ENCODE data around the gene NKX2-2. TPM values are rescaled to one million over a fixed set of nuclear protein-coding genes. Genes with fewer than 3 reads are reported as not detected.
A peak's percentile ranks its signal among the peaks of the same experiment; 100 is the strongest.
"Not testable (repeated sequence)": the region's sequence is repeated elsewhere in the genome, so short reads cannot be mapped to it uniquely, and the experiment has no call there.

Gene NKX2-2
- total RNA-seq, 1 experiment from 2014 or later, result 1.4 TPM

DNA sequence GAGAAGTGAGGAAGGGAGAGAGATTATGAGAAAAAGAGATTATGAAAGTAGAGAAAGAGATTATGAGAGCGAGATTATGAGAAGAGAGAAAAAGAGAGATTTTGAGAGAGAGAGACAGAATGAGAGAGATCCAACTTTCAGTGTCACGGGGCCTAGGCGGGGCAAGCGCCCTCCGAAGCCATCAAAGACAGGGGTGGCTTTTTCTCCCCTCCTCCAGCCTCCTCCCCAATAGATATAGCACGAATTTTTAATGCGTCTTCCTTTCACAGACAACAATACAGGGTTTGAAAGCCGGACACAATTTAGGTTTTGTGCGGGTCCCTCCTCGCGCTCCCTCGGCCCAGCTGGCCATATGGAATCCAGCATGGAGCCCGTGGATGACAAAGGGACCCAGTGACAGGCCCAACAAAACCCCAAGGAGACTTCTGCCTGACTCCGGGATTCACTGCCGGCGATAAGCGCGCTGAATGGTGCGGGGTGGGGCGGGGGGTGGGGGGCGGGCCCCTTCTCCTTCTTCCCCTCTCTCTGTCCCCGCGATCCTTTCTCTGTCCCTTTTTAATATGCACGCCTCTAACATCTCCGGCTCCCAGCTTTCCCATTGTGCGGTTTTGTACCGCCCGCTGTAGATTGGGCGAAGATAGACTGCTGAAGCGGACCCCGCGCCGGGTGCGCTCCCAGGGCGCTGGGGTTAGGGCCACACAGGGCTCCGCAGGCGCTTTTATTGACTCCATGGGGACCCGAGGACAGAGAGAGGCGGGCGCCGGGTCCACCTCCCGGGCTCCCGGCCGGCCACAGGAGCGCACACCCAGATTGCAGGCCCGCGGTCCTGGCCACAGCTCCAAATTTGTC, 5.4 kb downstream of the NKX2-2 start:
- no peak for DNase-seq (ENCODE audit: low read depth)

- DNase-seq (ENCODE audit: low read depth), result no peak
These were observed 6.2 kb downstream of the NKX2-2 start for GRCh38 chr20:21507400-21508229.

DNA sequence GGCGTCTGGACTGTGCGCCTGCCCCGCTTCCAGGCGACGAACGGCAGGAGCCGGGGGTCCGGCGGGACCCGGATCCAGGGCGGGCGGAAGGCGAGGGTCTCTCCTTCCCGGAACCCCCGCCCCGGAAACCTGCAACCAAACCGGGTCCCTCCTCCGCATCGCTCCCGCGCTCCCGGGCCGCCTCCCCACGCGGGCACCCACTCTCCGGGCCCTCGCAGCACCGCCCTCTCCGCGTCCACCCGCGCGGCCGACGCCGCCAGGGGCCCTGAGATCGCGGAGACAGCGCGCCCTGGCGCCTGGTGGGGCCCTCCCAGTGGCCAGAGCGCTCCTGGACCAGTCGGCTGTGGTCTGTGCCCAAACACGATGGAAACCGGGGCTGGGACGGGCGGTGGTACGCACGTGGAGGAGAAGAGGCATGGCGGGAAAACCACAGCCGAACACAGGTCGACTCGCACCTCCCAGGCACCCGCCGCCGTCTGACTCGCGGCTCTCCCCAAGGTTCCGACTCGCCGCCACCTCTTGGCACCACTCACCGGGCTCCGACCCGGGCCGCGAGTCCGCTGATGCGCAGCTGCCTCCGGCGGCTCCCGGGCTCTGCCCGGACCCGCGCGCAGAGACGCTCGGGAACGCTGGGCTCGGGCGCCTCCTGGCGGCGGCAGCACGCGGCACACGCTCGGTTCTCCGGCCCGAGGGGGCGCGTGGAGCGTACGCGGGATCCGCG, 7.9 kb downstream of the NKX2-2 start:
- DNase-seq (ENCODE audit: low read depth), result peak; percentile 75

- peak; percentile 69 for DNase-seq (ENCODE audit: low read depth)
These were observed 8.6 kb downstream of the NKX2-2 start for GRCh38 chr20:21505161-21505809.

GRCh38 chr20:21504323-21504722, 9.5 kb downstream of the NKX2-2 start:
- no peak for DNase-seq (ENCODE audit: low read depth)

DNA sequence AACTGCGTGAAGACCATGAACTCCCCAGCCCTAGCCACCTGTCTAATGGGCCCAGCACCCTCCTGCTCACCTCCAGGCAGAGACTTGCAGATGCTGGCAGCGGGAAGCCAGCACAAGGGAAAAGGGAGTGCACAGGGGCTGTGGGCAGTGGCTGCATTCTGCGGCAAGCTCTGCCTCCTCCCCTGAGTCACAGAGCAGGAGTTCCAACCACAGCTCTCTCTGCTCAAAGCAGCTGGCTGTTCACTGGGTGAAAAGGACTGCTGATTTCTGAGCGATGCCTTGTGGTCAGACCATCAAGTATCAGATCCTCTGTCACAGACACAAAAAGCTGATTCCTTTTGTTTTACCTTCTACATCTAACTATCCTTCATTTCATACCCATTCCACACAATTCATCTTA, 10.5 kb downstream of the NKX2-2 start:
- DNase-seq (ENCODE audit: low read depth), result peak; percentile 84

DNA sequence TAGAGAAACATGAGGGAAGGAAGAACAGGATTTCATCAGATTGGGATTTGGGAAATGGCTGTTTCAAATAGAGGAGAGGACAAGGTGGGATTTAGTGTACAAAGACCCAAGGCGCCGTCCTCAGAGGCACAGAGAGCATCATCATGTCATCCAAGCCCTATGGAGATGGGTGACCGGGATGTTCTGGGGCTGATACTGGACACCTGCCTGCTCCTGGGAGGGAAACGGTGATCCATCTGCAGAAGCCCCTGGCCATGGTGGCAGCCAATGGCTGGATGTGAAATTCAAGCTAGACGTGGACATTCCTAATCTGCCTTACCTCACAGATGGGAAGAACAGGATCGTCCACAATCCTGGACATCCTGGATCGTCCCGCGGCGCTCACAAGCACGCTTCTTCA, 12.7 kb downstream of the NKX2-2 start:
- no peak for DNase-seq (ENCODE audit: low read depth)

- no peak for DNase-seq (ENCODE audit: low read depth)
These were observed 13.3 kb downstream of the NKX2-2 start for GRCh38 chr20:21500599-21500998.

GRCh38 chr20:21499641-21500040, 14.2 kb downstream of the NKX2-2 start:
- no peak for DNase-seq (ENCODE audit: low read depth)

GRCh38 chr20:21498635-21499034, 15.2 kb downstream of the NKX2-2 start:
- DNase-seq (ENCODE audit: low read depth), result peak; percentile 48

DNA sequence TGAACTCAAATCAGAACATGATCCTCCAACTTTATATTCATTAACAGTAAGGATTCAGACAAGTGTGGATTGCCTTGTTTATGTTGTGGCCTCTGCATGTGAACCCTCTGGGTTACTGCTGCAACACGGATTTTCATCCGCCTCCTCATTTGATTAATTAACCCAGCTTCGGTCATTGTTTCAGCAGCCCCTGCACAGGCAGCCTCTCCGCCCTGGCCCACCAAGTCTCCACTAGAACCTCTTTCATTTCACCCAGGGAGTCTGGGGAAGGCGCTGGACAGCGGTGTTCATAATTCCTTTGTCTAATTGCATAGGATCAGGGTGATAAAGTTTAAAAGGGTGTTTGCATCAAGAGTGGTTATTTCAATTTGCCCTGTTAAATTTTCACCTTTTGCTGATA, 15.7 kb downstream of the NKX2-2 start:
- DNase-seq (ENCODE audit: low read depth), result no peak

DNA sequence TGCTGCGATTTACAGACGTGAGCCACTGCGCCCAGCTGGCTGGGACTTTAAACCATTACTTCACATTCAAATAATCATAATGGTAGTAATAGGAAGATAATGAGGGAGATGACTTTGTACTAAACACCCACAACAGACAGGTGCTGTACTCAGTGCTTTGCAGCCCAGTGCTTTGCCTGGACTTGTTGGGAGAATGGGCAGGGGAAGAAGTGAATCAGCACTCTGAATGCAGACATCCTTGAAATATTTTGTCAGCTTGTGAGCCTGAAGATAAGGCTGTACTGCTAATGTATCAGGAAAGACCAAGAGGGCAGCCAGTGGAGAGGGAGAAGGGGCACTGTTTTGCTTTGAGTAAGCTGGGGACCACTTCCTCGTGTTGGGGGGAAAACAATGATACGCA, 17.4 kb downstream of the NKX2-2 start:
- no peak for DNase-seq (ENCODE audit: low read depth)

DNA sequence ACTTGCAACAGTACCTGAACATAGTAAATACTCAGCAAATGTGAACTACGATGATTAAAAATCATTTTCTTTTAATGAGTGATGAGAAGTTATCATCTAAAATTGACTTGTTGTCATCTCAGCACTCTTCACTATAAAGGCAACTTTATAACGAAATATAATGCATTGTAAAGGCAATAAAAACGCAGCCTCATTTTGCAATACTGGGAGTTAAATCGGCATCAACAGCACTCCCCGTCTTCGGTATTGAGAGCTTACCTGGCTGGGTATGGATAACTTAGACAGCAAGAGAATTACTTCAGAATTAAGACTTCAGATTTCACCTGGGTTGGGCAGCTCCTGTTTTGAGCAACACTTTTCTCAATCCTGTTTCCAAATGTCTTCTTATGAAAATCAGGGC, 20.8 kb downstream of the NKX2-2 start:
- DNase-seq (ENCODE audit: low read depth), result no peak

GRCh38 chr20:21490105-21490504, 23.8 kb downstream of the NKX2-2 start:
- DNase-seq (ENCODE audit: low read depth), result no peak

GRCh38 chr20:21480144-21480543, 33.7 kb downstream of the NKX2-2 start:
- DNase-seq (ENCODE audit: low read depth), result not testable (repeated sequence)

DNA sequence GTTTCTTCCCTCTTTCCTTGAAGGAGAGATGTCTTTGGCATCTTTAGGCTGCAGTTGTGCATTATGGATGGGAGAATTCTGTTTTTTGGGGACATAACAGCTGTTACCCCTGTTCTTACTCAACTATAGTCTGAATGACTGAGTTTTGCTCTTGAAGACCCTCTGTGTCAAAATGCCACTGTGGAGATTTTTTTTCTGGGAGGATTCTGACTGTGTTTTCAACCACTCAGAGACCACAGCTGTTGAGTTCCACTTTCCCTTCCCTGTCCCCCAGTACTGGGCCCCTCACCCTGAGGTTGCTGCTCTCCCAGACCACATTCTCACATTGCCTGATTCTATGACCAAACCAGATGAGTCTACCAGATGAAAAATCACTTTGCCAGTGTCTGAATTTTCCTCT, 48.1 kb downstream of the NKX2-2 start:
- DNase-seq (ENCODE audit: low read depth), result no peak

DNA sequence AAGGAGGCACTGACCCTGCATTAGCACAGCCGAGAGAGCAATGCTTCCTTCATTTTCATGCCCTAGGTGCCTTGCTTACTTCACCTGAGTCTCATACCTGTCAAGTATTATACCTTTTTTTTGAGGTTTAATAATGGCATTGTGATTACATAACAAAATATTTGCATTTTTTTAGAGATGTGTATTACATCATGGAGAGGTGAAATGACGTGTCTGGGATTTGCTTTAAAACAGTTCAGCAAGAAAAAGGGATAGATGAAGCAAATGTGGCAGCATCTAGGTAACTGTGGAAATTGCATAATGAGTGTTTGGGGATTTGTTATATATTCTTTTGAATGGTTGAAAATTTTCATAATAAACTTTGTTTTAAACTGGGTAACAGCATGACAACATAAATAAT, 48.9 kb downstream of the NKX2-2 start:
- no peak for DNase-seq (ENCODE audit: low read depth)
